ENCODE measurements around the gene CTNNA3.

DNA sequence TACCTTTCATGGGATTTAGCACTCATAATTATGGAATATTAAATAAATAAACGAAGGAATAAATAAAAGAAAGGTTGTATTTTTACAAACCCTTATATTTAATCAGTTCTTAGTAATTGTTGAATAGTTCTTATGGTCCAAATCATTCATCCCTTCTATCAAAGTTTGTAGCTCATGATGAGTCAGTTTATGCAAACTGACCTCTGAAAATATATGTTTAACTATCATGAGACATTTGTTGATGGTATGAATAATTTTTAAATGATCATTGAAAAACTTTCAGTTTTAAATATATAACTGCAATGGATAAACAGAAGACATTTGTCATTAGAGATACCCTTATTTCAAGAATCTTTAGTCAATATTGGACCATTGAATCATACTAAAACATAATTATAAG lies 1181.3 kb downstream of the CTNNA3 start:
- no peak for TF ChIP-seq EZH2phosphoT487 (IDR thresholded peaks at IDR 0.05; ENCODE audit: borderline replicate concordance)
- no peak for TF ChIP-seq POLR2A (IDR thresholded peaks at IDR 0.05; ENCODE audit: borderline replicate concordance, extremely low read depth, insufficient read depth, insufficient read length)
- TF ChIP-seq JUND (IDR thresholded peaks at IDR 0.05) = no peak
- TF ChIP-seq, protein P1, sequence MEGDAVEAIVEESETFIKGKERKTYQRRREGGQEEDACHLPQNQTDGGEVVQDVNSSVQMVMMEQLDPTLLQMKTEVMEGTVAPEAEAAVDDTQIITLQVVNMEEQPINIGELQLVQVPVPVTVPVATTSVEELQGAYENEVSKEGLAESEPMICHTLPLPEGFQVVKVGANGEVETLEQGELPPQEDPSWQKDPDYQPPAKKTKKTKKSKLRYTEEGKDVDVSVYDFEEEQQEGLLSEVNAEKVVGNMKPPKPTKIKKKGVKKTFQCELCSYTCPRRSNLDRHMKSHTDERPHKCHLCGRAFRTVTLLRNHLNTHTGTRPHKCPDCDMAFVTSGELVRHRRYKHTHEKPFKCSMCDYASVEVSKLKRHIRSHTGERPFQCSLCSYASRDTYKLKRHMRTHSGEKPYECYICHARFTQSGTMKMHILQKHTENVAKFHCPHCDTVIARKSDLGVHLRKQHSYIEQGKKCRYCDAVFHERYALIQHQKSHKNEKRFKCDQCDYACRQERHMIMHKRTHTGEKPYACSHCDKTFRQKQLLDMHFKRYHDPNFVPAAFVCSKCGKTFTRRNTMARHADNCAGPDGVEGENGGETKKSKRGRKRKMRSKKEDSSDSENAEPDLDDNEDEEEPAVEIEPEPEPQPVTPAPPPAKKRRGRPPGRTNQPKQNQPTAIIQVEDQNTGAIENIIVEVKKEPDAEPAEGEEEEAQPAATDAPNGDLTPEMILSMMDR (IDR thresholded peaks at IDR 0.05 in 2 of 3, conservative IDR thresholded peaks at IDR 0.05 in 1 of 3; ENCODE audit: borderline replicate concordance in 1 of 3, insufficient read depth in 1 of 3, low read depth in 2 of 3, low read length in 2 of 3) = no peak
- no peak for TF ChIP-seq EZH2 (IDR thresholded peaks at IDR 0.05)
- TF ChIP-seq CBX3 (IDR thresholded peaks at IDR 0.05; ENCODE audit: low read depth) = no peak
- TF ChIP-seq, protein P2, sequence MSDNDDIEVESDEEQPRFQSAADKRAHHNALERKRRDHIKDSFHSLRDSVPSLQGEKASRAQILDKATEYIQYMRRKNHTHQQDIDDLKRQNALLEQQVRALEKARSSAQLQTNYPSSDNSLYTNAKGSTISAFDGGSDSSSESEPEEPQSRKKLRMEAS (IDR thresholded peaks at IDR 0.05) = no peak
- TF ChIP-seq ELF1 (IDR thresholded peaks at IDR 0.05; ENCODE audit: borderline replicate concordance, low read depth) = no peak
- TF ChIP-seq, protein P3, sequence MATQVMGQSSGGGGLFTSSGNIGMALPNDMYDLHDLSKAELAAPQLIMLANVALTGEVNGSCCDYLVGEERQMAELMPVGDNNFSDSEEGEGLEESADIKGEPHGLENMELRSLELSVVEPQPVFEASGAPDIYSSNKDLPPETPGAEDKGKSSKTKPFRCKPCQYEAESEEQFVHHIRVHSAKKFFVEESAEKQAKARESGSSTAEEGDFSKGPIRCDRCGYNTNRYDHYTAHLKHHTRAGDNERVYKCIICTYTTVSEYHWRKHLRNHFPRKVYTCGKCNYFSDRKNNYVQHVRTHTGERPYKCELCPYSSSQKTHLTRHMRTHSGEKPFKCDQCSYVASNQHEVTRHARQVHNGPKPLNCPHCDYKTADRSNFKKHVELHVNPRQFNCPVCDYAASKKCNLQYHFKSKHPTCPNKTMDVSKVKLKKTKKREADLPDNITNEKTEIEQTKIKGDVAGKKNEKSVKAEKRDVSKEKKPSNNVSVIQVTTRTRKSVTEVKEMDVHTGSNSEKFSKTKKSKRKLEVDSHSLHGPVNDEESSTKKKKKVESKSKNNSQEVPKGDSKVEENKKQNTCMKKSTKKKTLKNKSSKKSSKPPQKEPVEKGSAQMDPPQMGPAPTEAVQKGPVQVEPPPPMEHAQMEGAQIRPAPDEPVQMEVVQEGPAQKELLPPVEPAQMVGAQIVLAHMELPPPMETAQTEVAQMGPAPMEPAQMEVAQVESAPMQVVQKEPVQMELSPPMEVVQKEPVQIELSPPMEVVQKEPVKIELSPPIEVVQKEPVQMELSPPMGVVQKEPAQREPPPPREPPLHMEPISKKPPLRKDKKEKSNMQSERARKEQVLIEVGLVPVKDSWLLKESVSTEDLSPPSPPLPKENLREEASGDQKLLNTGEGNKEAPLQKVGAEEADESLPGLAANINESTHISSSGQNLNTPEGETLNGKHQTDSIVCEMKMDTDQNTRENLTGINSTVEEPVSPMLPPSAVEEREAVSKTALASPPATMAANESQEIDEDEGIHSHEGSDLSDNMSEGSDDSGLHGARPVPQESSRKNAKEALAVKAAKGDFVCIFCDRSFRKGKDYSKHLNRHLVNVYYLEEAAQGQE (IDR thresholded peaks at IDR 0.05; ENCODE audit: low read depth) = no peak
- no peak for TF ChIP-seq ZNF274 (IDR thresholded peaks at IDR 0.05; ENCODE audit: low read depth, low read length)
- TF ChIP-seq POLR2AphosphoS5 (IDR thresholded peaks at IDR 0.05; ENCODE audit: low read depth, low read length) = no peak
- no peak for TF ChIP-seq FOSL1 (IDR thresholded peaks at IDR 0.05; ENCODE audit: low read depth)
- TF ChIP-seq YY1 (IDR thresholded peaks at IDR 0.05; ENCODE audit: extremely low read depth, insufficient replicate concordance, low read depth, low read length) = no peak
